NCI-H82 treated with DMSO at 0.1 percent for 48 hours (cell line): ENCODE measurements around the gene DIO3.

ENCODE experiments used
- DNase-seq: peaks from one replicate; lab custom pipeline; 2025; ENCODE audit not compliant: unreplicated experiment; lab: John Stamatoyannopoulos, UW

Gene DIO3

DNA sequence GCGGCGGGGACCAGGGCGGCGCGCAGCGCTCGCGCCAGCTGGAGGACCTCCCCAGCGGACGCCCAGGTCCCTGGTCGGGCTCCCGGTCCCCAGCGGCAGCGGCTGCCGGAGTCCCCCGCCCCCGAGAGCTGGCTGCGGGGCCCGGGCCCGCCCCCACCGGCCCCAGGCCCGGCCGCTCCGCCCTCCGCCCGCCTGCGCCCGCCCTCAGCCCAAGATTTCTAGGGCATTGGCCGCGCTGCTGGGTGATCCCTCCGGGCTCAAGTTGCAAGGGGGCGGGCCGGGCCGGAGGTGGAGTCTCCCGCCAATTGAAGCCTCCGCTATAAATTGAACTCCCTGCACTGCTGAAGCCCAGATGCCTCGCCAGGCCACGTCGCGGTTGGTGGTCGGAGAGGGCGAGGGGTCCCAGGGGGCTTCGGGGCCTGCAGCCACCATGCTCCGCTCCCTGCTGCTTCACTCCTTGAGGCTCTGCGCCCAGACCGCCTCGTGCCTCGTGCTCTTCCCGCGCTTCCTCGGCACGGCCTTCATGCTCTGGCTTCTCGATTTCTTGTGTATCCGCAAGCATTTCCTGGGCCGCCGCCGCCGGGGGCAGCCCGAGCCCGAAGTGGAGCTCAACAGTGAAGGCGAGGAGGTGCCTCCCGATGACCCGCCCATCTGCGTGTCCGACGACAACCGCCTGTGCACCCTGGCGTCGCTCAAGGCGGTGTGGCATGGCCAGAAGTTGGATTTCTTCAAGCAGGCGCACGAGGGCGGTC, at the start of gene DIO3:
Gene DIO3 (plus strand): TSS at position 351 of the 752 bp plus-strand sequence.
- no peak for DNase-seq

DNA sequence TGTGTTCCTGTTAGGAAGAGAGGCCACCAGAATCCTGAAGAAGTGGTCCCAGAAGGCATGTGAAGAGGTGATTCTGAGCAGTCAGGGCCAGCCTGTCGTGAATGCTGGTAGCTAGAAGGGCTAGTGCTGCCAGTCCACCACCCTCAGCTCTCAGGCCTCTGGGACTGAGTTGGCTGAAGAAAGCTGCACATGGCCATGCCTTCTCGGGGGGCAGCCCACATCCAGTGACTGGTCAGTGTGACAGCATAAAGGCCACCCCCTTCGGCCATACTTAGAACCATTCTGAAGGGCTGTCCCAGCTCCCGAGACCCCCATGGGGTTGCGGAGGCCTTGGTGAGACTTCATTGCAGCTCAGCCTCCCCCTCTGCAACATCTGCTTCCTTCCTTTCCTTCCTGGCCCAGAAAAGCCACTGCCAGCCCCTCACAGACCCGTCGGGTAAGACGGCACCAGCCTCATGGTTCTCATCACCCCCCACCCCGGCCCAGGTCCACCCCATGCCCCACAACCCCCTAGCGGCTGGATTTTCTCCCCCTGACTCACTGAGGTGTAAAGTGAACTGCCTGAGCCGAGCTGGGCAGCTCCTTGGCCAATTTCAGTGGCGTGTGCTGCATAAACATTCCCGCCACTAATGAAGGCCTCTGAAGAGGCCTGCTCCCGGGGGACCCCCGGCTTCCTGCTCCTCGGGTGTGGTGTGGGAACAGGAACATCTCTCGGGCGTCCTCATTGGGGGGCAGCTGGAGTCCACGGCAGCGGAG, 49.5 kb upstream of the DIO3 start:
- no peak for DNase-seq

DNA sequence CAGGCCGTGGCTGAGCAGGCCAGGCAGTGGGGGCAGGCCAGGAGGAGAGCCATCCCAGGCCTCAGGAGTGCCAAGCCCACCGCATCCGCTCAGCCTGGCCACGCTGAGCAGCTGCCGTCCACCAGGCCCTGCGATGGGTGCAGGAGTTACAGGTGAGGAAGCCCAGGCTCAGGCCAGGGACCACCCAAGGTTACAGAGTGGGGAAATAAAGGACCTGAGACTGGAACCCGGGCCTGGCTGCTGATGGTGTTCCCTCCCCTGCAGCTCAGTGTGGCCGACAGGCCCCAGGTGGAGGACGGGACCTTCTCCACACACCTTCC, 49.0 kb upstream of the DIO3 start:
- no peak for DNase-seq

DNA sequence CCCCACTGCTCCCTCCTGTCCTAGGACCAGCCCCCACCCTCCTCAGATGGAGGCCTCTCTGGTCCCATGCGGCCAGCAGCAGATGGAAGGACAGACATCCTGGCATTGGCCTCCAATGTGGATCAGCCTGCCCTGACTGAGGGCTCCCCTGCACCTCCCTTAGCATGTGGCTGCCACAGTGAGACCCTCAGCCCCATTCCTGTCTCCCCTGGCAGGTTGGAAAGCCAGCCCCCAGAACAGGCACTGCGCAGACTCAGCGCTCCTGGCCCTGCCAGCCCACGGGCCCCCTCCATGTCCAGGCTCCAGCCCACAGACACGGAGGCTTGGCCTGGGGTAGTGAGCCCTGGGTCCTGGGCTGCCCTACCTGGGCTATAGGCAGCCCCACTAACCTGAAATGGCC, 47.2 kb upstream of the DIO3 start:
- no peak for DNase-seq

DNA sequence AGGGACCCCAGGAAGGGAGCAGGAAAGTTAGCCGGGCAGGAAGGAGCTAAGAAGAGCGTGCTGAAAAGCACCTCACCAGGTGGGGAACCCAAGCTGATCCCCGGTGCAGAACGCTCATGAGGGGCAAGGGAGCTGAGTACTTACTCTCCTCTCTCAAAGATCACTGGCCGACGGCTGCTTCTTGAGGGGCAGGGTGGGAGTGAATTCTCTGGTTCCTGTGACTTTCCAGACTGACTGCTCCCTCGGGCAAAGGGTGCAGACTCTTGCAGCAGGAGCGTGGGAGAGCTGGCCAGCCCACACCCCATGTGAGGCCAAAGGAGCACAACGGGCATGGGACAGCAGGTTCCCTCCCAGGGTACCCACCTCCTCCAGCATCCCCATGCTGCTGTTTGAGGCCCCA, 44.9 kb upstream of the DIO3 start:
- DNase-seq = no peak

DNA sequence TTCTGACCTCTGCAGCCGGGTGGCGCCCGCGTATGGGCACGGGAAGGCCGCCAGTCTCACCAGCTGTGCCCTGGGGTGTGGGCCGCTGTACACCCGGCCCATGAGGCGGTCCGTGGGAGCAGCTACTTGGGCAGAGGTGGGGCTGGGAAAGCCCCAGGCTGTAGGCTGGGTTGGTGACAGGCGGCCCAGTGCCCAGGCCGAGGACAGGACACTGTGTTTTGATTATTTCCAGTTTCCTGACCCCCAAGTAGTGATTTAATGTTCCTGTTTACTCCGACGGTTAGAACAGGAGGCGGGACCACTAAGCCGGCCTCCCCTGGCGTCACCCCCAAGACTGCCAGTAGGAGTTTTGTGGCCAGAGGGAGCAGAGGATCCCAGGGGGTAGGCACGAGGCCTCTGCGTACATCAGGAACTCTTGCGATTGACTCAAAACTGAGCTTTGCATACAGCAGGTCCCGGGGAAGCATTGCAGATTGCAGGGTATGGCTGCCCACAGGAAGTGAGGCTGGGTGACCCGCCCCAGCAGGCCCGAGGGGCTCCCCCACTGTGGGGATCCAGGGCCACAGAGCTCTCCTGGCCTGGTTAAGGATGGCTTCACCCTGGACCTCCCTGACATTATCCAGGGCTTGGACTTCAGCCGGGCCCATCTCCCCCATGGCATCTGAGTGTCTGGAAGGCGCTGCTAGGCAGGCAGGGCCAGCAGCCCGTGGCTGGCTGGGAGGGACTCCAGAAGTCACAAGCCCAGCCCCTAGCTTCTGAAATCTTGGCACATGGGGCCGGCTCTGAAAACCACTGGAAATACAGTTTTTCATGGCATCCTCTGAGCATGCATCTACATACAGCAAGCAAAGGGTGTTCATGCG, 42.5 kb upstream of the DIO3 start:
- DNase-seq = no peak

DNA sequence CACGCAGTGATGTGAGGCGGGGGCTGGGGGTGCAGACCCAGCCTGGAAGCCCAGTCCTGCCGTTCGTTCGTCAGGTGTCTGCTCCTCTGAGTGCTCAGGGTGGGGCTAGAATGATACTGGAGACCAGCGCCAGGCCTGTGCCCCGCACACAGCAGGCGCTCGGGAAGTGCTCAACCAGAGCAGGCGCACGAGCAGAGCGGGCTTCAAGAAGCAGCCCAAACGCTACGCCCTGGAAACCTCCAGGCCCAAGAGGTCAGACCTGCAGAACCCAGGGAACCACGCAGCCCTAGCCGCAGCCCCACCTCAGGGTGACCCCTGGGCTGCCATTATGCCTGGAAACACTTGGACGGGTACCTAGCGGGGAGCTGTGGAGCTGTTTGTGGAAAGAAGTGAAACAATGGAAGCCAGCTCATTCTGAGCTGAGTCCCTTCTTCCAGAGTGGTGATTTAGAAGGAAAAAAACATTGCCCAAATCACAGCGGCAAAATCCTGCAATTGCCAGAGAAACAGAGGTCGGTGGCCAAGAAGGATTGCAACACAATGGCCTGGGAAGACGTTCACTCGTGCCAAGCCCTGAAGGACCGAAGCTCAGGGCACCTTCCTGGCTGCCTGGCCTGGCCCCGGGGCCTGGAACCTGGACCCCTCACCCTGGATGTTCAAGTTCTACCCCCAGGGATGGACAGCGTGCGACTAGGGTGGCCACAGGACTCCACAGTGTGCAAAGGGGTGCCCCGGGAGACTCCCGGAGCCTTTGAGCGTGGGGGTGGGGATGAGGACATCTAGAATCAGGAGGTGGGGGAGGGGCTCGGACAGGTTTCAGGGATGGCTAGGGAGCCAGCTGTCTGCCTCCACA, 40.4 kb upstream of the DIO3 start:
- no peak for DNase-seq

DNA sequence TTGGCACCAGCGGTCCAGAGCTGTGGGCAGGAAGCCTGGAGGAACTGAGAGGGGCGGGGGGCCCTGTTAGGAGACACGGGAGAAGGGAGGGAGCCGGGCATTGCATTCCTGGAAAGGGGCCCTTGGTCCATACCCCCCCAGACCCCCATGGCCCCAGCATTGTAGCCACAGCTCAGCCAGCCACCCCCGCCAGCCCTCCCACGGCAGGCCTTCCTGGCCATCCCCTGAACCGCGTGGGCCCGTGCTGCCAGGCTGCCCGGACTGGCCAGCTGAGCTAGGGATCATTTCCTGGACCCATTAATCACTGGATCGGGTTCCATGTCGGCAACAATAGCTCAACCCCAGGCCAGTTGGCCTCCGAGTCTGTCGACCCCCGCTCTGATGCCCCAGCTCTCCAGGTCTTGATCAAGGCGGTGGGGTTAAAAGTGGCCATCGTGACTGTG, 39.8 kb upstream of the DIO3 start:
- DNase-seq = no peak

DNA sequence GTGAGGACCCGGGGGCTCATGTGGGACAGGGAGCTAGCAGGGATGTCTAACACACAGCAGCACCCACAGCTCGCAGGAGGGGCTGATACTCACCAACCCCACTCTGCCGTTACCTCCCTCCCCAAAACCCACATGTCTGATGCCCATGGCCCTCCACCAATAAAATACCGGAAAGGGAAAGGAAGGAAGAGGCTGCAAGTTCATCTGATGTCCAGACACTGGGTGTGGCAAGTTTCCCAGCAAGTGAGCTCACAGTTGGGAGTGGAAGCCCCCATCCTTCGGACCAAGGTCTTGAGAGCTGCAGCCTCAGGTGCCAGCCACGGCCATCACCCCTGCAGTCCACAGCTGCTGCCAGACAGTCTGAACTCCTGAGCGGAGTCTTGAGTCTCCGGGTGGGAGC, 39.3 kb upstream of the DIO3 start:
- DNase-seq = no peak

DNA sequence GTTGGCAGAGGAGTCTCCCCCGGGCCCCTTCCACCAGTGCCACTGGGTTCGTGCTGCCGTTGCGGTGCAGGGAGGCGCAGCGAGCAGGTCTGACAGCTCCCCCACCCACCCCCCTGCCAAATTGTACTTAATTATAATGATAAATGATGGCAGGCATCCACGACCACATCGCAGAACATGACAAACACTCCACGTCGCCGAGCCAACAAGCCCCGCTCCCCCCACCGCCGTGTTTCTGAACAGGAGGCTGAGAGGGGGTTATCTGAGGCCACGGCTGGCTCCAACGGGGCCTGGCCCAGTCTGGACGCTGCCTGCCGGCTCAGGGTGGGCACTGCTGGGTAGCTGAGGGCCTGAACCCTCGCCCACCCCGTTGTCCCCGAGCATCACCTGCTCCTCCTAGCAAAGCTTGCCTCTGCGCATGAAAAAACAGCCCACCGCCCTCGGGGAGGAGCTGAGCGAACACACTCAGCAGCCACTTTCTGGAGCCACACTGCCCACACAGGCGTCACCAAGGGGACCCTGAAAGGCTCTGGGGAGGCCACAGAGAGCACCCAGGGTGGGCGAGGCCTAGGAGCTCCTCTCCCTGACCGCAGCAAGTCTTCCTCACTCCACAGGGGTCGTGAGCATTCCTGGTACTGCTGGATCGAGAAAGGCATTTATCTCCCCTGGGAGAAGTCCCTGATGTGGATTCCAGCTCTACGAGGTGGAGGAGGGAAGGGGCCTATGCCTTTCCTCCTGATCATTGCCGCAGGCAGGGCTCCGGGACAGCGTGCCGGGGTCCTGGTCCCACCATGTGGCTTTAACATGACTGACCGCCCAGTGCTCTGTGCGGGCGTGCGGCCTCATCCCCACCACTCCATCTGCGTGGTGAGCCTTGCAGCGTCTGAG, 35.4 kb upstream of the DIO3 start:
- no peak for DNase-seq

DNA sequence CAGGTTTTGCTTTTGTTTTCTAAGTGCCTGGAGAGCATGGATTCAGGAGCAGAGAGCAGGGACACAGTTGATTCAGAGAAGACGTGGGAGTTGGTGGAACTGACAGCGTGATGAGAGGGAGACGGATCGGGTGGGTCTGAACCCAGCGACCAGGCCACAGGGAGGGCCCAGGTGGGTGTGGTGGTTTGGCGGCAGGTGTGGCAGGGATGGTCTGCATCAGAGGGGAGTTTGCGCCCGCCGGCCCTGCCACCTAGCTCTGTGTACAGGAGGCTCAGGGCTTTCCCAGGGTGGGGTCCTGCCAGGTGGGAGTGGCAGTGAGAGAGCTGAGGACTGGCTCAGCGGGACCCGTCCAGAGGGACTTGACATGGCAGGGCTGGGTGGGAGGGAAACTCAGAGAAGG, 33.3 kb upstream of the DIO3 start:
- DNase-seq = no peak

DNA sequence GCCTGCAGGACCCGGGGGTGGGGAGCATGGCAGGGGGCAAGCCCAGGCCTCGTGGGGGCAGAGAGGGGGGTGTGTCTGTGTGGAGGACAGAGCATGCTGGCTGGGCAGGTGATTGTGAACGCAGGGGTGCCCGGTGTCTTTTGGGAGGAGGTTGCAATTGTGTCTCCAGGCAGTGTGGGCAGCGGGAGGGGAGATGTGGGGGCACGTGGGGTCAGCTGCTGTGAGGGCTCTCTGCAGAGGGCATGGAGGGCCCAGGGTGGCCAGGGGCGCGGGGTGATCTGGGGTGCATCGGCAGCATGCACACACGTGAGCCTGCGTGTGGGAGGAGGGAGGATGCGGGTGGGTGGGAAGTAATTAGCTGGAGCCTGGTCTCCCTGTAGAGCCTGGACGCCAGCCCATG, 32.2 kb upstream of the DIO3 start:
- no peak for DNase-seq

DNA sequence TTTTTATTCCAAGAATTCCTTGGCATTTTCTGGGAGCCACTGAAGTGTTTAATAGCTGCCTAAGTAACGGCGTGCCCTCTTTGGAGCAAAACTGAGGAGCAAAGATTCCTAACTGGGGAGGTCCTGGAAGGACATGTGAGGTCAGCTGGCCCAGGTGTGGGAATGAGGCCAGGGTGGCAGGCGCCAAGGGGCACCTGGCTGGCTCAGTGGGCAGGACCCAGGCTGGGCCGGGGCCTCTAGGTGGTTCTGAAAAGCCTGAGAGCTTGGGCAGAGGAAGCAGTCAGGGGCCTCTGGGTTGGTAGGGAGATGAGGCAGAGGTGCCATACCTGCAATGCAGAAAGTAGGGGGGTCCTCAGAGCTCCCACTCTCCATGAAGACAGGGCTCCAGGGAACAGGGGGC, 27.1 kb upstream of the DIO3 start:
- DNase-seq = no peak

DNA sequence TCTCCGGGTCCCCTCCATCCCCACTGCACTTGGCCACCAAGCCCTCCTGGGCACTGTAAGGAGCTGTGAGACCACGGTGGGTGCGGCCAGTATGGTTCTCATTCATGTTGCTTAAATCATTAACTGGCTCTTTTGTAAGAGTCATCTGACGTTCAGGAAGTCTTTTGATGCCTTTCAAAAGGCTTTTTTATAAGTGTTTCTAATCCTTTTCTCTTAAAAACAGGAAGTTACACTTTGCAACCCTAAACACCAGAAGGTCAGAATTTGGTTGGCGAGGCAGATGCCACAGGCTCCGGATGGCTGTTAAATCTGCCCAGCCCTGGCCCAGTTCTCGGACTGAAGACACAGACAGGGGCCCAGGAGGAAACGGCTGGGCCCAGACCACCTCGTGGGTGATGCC, 26.1 kb upstream of the DIO3 start:
- no peak for DNase-seq

DNA sequence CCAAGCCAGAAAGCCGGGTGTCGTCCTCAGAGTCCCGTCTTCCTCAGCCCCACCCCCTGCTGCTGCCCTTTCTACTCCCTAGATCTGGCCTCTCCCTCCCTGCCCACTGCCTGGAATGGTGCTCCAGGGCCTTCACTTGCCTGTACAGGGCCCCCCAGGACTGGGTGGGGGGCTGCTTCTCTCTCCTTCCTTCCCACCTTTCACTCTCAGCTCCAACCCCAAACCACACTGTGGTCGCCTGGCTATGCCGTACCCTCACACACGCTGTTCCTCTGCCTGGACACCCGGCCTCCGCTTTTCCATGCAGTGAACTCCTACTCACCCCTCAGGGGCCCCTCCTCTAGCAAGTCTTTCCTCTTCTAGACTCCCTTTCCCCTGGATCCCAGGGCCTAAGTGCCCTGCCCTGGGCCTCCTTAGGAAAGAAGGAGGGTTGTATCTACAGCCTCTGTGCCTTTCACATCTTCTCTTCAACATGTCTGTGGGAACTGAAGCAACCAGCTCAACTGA, 25.5 kb upstream of the DIO3 start:
- no peak for DNase-seq

DNA sequence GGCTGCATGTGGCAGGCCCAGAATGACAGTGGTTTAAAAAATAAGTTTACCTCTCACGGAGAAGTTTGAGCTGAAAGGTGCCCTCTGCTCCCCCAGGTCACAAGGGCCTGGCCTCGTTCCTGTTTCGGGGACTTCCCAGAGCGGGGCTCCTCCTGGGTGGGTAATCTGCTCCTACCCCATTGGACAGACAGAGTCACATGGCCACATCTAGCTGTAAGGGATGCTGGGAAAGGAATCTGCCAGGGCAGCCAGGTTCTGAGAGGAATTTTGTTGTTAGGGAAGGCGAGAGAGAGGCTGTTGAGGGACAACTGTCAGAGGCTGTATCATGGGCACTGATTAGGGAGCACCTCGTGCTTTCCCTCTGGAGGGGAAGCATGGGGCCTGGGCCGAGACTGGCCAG, 24.0 kb upstream of the DIO3 start:
- no peak for DNase-seq

DNA sequence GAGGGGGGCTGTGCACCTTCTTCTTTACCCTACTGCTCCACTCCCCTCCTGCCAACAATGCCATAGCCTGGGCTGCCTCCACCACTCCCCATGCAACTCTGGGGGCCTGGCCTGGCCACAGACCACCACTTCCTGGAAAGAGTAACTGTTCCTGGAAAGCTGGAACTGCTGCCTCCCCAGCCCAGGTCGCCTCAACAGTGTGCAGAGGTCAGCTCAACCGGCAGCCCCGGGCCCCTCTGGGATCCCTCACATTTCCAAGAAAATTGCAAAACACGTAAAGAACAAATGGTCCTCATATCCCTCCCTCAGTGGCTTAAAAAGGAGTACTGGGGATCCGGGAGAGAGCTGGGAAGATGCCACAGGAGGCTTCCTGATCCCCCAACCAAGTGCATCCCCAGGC, 22.4 kb upstream of the DIO3 start:
- no peak for DNase-seq

DNA sequence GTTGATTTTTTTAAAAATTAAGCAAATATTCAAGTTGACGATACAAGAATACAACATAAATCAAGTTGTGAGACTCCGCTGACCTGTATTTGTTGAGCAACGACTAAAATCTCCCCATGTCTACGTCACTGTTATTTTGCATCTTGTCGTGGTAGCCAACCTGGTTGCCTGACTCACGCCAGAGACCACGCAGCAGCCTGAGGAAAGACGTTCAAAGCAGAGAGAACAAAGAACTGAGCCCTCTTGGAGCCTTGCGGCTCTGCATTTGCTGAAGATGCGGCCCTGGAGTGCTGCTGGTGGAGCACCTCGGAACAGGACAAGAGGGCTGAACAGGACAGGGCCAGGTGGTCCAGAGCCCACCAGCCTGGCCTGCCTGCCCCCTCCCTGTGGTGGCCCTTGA, 21.4 kb upstream of the DIO3 start:
- no peak for DNase-seq

DNA sequence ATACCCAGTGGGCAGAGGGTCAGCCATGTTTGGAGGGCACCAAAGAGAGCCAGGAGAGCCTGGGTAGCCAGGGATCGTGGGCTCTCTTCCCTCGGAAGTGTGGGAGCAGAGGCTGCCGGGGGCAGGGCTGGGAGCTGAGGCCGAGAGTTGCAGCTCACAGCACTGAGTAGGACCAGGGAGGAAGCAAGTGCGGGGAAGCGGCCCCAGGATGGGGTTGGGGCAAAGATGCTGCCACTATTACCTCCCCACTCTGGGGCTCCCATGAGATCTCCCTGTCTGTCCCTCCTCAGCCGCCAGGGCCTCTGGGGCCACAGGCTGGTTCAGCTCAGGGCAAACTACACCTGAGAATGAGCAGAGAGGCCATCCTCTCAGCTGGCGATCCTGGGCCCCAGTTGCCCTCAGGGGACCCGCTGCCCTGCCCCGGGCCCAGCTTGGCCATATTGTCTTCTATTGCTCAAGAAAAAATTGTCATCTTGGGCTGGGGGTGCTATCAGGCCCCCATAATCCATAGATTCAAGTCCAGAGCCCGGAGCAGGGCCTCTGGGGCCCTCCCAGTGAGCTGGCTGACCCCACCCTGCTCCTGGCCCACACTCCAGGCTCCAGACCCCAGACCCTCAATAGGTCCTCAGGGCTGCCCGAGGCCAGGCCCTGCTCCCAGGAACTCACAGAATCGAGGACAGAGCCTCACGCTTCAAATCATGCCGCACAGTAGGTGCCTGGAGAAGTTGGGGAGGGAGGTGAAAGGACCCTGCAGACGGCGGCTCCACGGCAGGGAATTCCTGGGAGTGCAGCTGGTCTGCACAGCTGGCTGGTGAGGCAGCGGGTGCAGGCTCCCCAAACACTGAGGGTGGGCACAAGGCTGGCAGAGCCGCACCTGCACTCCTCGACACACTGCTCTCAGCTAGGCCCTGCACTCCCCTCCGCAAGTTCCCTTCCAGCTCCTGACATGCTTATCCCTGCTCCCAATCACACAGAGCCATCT, 20.5 kb upstream of the DIO3 start:
- no peak for DNase-seq
